MM.1S (cell line): Measurements from ENCODE around the gene RTN3.
A peak's percentile ranks its signal among the peaks of the same experiment; 100 is the strongest.
"Not testable (repeated sequence)": the region's sequence is repeated elsewhere in the genome, so short reads cannot be mapped to it uniquely, and the experiment has no call there.

Experiments
- DNase-seq: peaks from one replicate; pipeline ENCODE4 v3.0.0-alpha.2; 2015
- H2AFZ ChIP-seq: fragments of 300-600 bp; sonication (generic); 2 replicates; pipeline ENCODE4 v1.6.0; 2016; ENCODE audit warnings: antibody characterized with exemption, low read length
- H3F3A ChIP-seq: fragments of 300-600 bp; sonication (generic); 2 replicates; pipeline ENCODE4 v1.6.1; 2016; ENCODE audit warnings: mild to moderate bottlenecking, antibody characterized with exemption, low read length, moderate library complexity, mixed read lengths; ENCODE audit not compliant: insufficient read depth
- H3K27ac ChIP-seq: fragments of 300-600 bp; sonication (generic); 2 replicates; pipeline ENCODE4 v1.5.1; 2016; ENCODE audit warnings: mild to moderate bottlenecking, low read length
- H3K27me3 ChIP-seq: fragments of 300-600 bp; sonication (generic); replicated peaks from 2 replicates; pipeline ENCODE4 v1.6.0; 2016; ENCODE audit warnings: low read length; ENCODE audit not compliant: insufficient read depth
- H3K36me3 ChIP-seq: fragments of 300-600 bp; sonication (generic); replicated peaks from 2 replicates; pipeline ENCODE4 v1.6.1; 2016; ENCODE audit warnings: mild to moderate bottlenecking, low read length, mixed read lengths; ENCODE audit not compliant: insufficient read depth
- H3K4me1 ChIP-seq: fragments of 300-600 bp; sonication (generic); 2 replicates; pipeline ENCODE4 v1.6.1; 2016; ENCODE audit warnings: low read length, mixed read lengths
- H3K4me2 ChIP-seq: fragments of 300-600 bp; sonication (generic); 2 replicates; pipeline ENCODE4 v1.6.0; 2016; ENCODE audit warnings: low read depth, low read length
- H3K4me3 ChIP-seq: fragments of 300-600 bp; sonication (generic); 2 replicates; pipeline ENCODE4 v1.5.1; 2016; ENCODE audit warnings: low read length, mixed read lengths
- H3K79me2 ChIP-seq: fragments of 300-600 bp; sonication (generic); 2 replicates; pipeline ENCODE4 v1.6.1; 2016; ENCODE audit warnings: mixed run types, low read length, mixed read lengths
- H3K9ac ChIP-seq: fragments of 300-600 bp; sonication (generic); 2 replicates; pipeline ENCODE4 v1.6.1; 2016; ENCODE audit warnings: low read length, mixed read lengths
- H3K9me2 ChIP-seq: fragments of 300-600 bp; sonication (generic); replicated peaks from 2 replicates; pipeline ENCODE4 v1.6.1; 2016; ENCODE audit warnings: mild to moderate bottlenecking, low read length, mixed read lengths; ENCODE audit not compliant: insufficient read depth
- H3K9me3 ChIP-seq: fragments of 300-600 bp; sonication (generic); replicated peaks from 2 replicates; pipeline ENCODE4 v1.6.1; 2016; ENCODE audit warnings: mild to moderate bottlenecking, low read length, mixed read lengths; ENCODE audit not compliant: insufficient read depth
- H4K20me1 ChIP-seq: fragments of 300-600 bp; sonication (generic); 2 replicates; pipeline ENCODE4 v1.6.1; 2016; ENCODE audit warnings: mild to moderate bottlenecking, low read length, moderate library complexity, mixed read lengths; ENCODE audit not compliant: insufficient read depth
- EZH2 ChIP-seq: fragments of 300-600 bp; sonication (generic); optimal IDR thresholded peaks from 2 replicates; pipeline ENCODE3; 2017; ENCODE audit warnings: low read depth, mild to moderate bottlenecking, antibody characterized with exemption, low read length, mixed read lengths
- EZH2phosphoT487 ChIP-seq: fragments of 300-600 bp; sonication (generic); IDR thresholded peaks from 2 replicates; pipeline ENCODE4 v1.6.1; 2018; ENCODE audit warnings: antibody characterized with exemption, low read length
- TF ChIP-seq, protein P1 (sequence below): fragments of 300-600 bp; sonication (generic); IDR thresholded peaks from 2 replicates; pipeline ENCODE4 v1.5.1; 2016; ENCODE audit warnings: antibody characterized with exemption, low read length, mixed read lengths

The RTN3 gene

DNA sequence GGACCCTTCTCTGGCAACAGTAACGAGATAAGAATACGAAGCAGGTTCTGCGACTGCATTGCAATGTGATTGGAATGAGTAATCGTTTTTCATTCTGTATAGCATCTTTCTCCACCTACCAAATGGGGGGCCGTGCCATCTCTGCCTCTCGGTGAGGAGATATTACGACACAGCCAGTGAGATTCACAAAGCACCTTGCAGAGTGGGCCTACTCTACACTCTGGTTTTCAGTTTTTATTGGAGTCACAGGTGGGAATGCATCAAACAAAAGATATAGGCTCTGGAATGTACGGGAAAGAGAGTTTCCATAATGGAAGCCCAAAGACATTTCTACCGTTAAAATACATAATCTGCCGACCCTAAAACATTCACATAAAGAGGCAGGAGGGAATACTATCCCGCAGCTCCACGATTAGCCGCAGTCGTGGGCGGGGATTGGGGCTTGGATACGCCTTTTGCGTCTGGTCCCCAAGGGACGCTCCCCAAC, 423 bp upstream of the RTN3 start:
- Histone ChIP-seq H3K9ac (peak overlapping the region; percentile 40; the same call in 1 of the 2 replicates), H2AFZ (peak overlapping the region; percentile 99), H3K9me3 (no peaks in the 10 kb centered on the region), H3K79me2 (peaks cover 44% of the 10 kb centered on the region), H3K9me2 (no peaks in the 10 kb centered on the region), H4K20me1 (peaks cover 7% of the 10 kb centered on the region; the same call in 1 of the 2 replicates), H3K4me3 (peak overlapping the region; percentile 82), H3K4me2 (peak overlapping the region; percentile 98), H3K27ac (no peak overlapping the region; the same call in 1 of the 2 replicates), H3K4me1 (peaks cover 16% of the 10 kb centered on the region), H3K36me3 (no peaks in the 10 kb centered on the region), H3K27me3 (no peaks in the 10 kb centered on the region), H3F3A (peaks cover 13% of the 10 kb centered on the region)
- no peak for DNase-seq
- no peak for TF ChIP-seq EZH2phosphoT487
- no peak for TF ChIP-seq EZH2
- TF ChIP-seq, protein P1, sequence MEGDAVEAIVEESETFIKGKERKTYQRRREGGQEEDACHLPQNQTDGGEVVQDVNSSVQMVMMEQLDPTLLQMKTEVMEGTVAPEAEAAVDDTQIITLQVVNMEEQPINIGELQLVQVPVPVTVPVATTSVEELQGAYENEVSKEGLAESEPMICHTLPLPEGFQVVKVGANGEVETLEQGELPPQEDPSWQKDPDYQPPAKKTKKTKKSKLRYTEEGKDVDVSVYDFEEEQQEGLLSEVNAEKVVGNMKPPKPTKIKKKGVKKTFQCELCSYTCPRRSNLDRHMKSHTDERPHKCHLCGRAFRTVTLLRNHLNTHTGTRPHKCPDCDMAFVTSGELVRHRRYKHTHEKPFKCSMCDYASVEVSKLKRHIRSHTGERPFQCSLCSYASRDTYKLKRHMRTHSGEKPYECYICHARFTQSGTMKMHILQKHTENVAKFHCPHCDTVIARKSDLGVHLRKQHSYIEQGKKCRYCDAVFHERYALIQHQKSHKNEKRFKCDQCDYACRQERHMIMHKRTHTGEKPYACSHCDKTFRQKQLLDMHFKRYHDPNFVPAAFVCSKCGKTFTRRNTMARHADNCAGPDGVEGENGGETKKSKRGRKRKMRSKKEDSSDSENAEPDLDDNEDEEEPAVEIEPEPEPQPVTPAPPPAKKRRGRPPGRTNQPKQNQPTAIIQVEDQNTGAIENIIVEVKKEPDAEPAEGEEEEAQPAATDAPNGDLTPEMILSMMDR = no peak

DNA sequence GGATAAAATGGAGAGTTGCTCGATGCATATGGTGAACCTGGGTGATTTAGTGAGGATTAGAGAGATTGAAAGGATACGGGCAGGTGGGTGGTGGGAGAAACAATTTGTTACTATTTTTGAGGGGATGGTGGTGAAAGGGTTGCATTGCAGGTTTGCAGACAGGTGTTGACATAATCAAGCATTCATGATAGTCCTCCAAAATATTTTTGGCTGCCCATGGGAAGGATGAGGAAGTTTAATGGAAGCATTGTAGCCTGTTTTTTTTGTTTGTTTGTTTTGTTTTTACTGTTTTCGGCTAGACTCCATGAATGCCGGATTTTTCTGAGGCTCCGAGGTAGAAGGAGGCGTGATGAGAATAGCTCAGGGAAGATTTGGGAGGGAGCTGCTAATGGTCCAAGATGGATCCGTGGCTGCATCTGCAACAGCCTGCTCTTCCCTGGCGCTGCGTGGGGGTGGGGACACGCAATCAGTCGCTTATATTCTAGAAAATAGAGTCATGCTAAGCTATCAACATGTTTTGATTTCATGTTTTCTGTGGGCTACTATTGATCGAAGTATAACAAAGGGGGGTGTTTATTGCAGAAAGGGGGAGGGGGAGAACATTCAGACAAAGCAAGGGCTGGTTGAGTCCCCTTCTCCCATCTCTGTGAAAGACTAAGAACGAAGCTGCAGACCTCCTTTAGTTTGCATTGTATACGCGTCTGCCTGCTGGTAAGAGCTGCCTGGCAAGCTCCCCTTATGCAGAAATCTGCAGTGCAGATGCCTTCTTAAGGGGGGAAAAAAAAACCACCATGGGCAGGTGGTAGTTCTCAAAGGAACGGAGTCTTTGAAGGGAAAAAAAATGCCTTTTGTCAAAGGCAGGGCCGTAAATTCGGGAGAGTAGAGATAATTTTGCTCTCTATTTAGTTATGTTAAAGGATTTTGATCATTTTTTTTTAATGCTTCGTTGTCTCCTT, 1.0 kb downstream of the RTN3 start:
- no peaks in the 10 kb centered on the region for H3K9me2 ChIP-seq
- H2AFZ ChIP-seq = peak overlapping the region; percentile 99
- H3K27me3 ChIP-seq = no peaks in the 10 kb centered on the region
- peak overlapping the region; percentile 85 for H3K4me2 ChIP-seq
- H3K9ac ChIP-seq = peak overlapping the region; percentile 72; the same call in 1 of the 2 replicates
- H3F3A ChIP-seq = peaks cover 13% of the 10 kb centered on the region
- H3K4me1 ChIP-seq = peaks cover 16% of the 10 kb centered on the region
- TF ChIP-seq, protein P1 = peak; percentile 41
- TF ChIP-seq EZH2phosphoT487 = no peak
- H3K36me3 ChIP-seq = no peaks in the 10 kb centered on the region
- peak overlapping the region; percentile 82 for H3K4me3 ChIP-seq
- peak overlapping the region; percentile 71; the same call in 1 of the 2 replicates for H3K27ac ChIP-seq
- peaks cover 57% of the 10 kb centered on the region for H3K79me2 ChIP-seq
- H4K20me1 ChIP-seq = peaks cover 7% of the 10 kb centered on the region; the same call in 1 of the 2 replicates
- DNase-seq = no peak
- no peaks in the 10 kb centered on the region for H3K9me3 ChIP-seq

DNA sequence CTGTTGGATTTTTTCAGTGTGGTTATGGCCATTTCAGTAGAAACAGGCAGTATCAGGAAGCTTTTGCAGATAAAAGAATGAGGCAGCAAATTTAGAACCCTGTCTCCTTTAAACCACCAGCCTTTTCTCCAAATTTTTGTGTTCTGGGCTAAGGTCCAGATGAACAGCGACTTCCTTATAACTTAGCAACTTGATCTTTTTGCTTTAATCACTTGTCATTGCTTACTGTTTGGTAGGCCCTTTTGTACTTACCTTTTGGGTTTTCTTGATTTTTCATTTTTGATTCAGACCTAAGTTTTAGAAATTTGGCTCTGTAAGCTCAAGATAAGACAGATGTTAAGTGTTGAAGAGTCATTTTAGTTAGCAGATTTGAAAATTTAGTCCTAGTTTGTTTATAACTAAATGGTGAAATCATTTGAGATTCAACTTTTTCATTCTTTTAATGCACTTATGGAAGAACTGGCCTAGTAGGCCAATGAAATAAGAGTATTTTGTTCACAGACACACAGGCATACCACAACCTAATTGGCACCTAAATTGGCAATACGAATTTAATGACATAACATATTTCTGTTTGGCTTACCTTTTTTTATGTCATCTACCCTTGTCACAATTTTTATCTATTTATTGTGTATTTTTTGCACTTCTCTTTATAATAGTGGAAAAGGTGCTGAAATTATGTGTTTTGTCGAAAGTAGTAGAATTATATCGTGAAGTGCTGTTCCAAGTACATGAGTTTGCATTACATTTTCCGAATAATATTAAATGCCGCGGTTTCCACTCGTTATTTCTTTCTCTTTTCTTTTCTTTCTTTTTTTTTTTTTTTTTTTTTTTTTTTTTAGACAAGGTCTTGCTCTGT, 2.1 kb downstream of the RTN3 start:
- no peaks in the 10 kb centered on the region for H3K27me3 ChIP-seq
- H3K36me3 ChIP-seq = no peaks in the 10 kb centered on the region
- H3K79me2 ChIP-seq = peaks cover 67% of the 10 kb centered on the region
- H4K20me1 ChIP-seq = peaks cover 7% of the 10 kb centered on the region
- no peaks in the 10 kb centered on the region for H3K9me3 ChIP-seq
- H3K27ac ChIP-seq = no peak overlapping the region
- no peak overlapping the region for H2AFZ ChIP-seq
- peak overlapping the region; percentile 72; the same call in 1 of the 2 replicates for H3K9ac ChIP-seq
- H3F3A ChIP-seq = peaks cover 13% of the 10 kb centered on the region
- H3K4me1 ChIP-seq = peaks cover 16% of the 10 kb centered on the region
- no peak for DNase-seq
- H3K9me2 ChIP-seq = no peaks in the 10 kb centered on the region
- TF ChIP-seq EZH2 (no peak), EZH2phosphoT487 (no peak)
- TF ChIP-seq, protein P1 = no peak
- H3K4me3 ChIP-seq = peak overlapping the region; percentile 82
- peak overlapping the region; percentile 85 for H3K4me2 ChIP-seq

DNA sequence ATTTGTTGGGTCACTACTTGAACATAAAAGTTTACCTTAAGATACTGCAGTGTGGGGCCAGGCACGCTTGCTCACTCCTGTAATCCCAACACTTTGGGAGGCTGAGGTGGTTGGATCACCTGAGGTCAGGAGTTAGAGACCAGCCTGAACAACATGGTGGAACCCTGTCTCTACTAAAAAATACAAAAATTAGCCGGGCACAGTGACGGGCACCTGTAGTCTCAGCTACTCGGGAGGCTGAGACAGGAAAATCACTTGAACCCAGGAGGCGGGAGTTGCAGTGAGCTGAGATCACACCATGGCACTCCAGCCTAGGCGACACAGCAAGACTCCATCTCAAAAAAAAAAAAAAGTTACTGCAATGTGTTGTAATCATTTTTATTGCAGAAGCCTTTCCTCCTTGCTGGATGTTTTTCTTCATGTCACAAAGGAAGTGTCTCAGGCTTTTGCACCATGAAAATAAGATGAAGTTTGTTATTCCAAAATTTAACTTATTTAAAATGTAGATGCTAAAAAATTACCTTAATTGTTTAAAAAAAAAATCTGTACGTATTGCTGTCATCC, 3.9 kb downstream of the RTN3 start:
- not testable (repeated sequence) for H3K9me3 ChIP-seq, H3K9me2 ChIP-seq, H3K9ac ChIP-seq, H2AFZ ChIP-seq, H3K4me2 ChIP-seq, DNase-seq, H3K36me3 ChIP-seq, H3K27ac ChIP-seq, H4K20me1 ChIP-seq, H3K4me3 ChIP-seq, H3K27me3 ChIP-seq
- Histone ChIP-seq H3K79me2 (peaks cover 86% of the 10 kb centered on the region), H3K4me1 (peaks cover 13% of the 10 kb centered on the region), H3F3A (peaks cover 13% of the 10 kb centered on the region)
